Measurements from ENCODE around the gene TMEM247. TPM values are rescaled to one million over a fixed set of nuclear protein-coding genes. Genes with fewer than 3 reads are reported as not detected.
A peak's percentile ranks its signal among the peaks of the same experiment; 100 is the strongest.

Gene TMEM247
- total and polyA plus RNA-seq, 2 experiments from 2014 or later: not detected

- no peak overlapping the region for H2AFZ ChIP-seq
- H3K36me3 ChIP-seq (replicated peaks; ENCODE audit: insufficient read depth, low read depth): no peaks in the 10 kb centered on the region
- no peak for TF ChIP-seq CTCF (IDR thresholded peaks at IDR 0.05; ENCODE audit: poor library complexity)
- no peak for TF ChIP-seq EZH2phosphoT487 (IDR thresholded peaks at IDR 0.05; ENCODE audit: low read depth, severe bottlenecking, unreplicated experiment)
- no peak for TF ChIP-seq EZH2 (IDR thresholded peaks at IDR 0.05; ENCODE audit: borderline replicate concordance)
- no peak overlapping the region for H3K27ac ChIP-seq
- H3K79me2 ChIP-seq: no peaks in the 10 kb centered on the region
- no peaks in the 10 kb centered on the region for H3K9me3 ChIP-seq (ENCODE audit: low read depth)
- no peaks in the 10 kb centered on the region for H3K9me2 ChIP-seq (replicated peaks; ENCODE audit: insufficient read depth)
- no peak overlapping the region for H3K4me2 ChIP-seq
- no peaks in the 10 kb centered on the region for H4K20me1 ChIP-seq (ENCODE audit: insufficient read depth, poor library complexity, severe bottlenecking)
- H3K4me3 ChIP-seq: no peak overlapping the region
- no peaks in the 10 kb centered on the region for H3K4me1 ChIP-seq (ENCODE audit: insufficient read depth)
- DNase-seq (ENCODE audit: low spot score): no peak
- 68% methylated on average over 5 of the region's 5 CpGs for WGBS (ENCODE audit: low lambda C conversion rate, missing lambda C conversion rate)
- H3K27me3 ChIP-seq: no peaks in the 10 kb centered on the region
Measured at GRCh38 chr2:46431481-46432235, 47.7 kb upstream of the TMEM247 start.

- no peaks in the 10 kb centered on the region for H4K20me1 ChIP-seq (ENCODE audit: insufficient read depth, poor library complexity, severe bottlenecking)
- no peak overlapping the region for H3K4me2 ChIP-seq
- H3K36me3 ChIP-seq (replicated peaks; ENCODE audit: insufficient read depth, low read depth): no peaks in the 10 kb centered on the region
- H2AFZ ChIP-seq: no peak overlapping the region
- TF ChIP-seq EZH2 (IDR thresholded peaks at IDR 0.05; ENCODE audit: borderline replicate concordance) (no peak), CTCF (IDR thresholded peaks at IDR 0.05; ENCODE audit: poor library complexity) (no peak), EZH2phosphoT487 (IDR thresholded peaks at IDR 0.05; ENCODE audit: low read depth, severe bottlenecking, unreplicated experiment) (no peak)
- no peaks in the 10 kb centered on the region for H3K27me3 ChIP-seq
- H3K27ac ChIP-seq: no peak overlapping the region
- H3K9me2 ChIP-seq (replicated peaks; ENCODE audit: insufficient read depth): no peaks in the 10 kb centered on the region
- no peaks in the 10 kb centered on the region for H3K9me3 ChIP-seq (ENCODE audit: low read depth)
- 69% methylated on average over 3 of the region's 3 CpGs for WGBS (ENCODE audit: low lambda C conversion rate, missing lambda C conversion rate)
- H3K4me3 ChIP-seq: no peak overlapping the region
- H3K4me1 ChIP-seq (ENCODE audit: insufficient read depth): no peaks in the 10 kb centered on the region
- no peaks in the 10 kb centered on the region for H3K79me2 ChIP-seq
- DNase-seq (ENCODE audit: low spot score): no peak
Measured at GRCh38 chr2:46434851-46435273, 44.5 kb upstream of the TMEM247 start.

- no peaks in the 10 kb centered on the region for H3K79me2 ChIP-seq
- H3K4me1 ChIP-seq (ENCODE audit: insufficient read depth): no peaks in the 10 kb centered on the region
- H3K9me3 ChIP-seq (ENCODE audit: low read depth): no peaks in the 10 kb centered on the region
- peak overlapping the region; percentile 19 for H3K27ac ChIP-seq
- no peak for TF ChIP-seq CTCF (IDR thresholded peaks at IDR 0.05; ENCODE audit: poor library complexity)
- TF ChIP-seq EZH2 (IDR thresholded peaks at IDR 0.05; ENCODE audit: borderline replicate concordance): no peak
- TF ChIP-seq EZH2phosphoT487 (IDR thresholded peaks at IDR 0.05; ENCODE audit: low read depth, severe bottlenecking, unreplicated experiment): no peak
- H3K4me3 ChIP-seq: no peak overlapping the region
- no peak overlapping the region for H2AFZ ChIP-seq
- H3K36me3 ChIP-seq (replicated peaks; ENCODE audit: insufficient read depth, low read depth): no peaks in the 10 kb centered on the region
- no peak overlapping the region for H3K4me2 ChIP-seq
- no peak for DNase-seq (ENCODE audit: low spot score)
- no peaks in the 10 kb centered on the region for H4K20me1 ChIP-seq (ENCODE audit: insufficient read depth, poor library complexity, severe bottlenecking)
- no peaks in the 10 kb centered on the region for H3K27me3 ChIP-seq
- no peaks in the 10 kb centered on the region for H3K9me2 ChIP-seq (replicated peaks; ENCODE audit: insufficient read depth)
Measured at GRCh38 chr2:46435353-46435752, 44.0 kb upstream of the TMEM247 start.
